PC-3 (cell line): ENCODE measurements around the gene FAF2.

ENCODE experiments used
- EZH2 ChIP-seq: fragments of 300-600 bp; sonication (generic); IDR thresholded peaks from one replicate; pipeline ENCODE4 v1.6.1; 2017; ENCODE audit warnings: antibody characterized with exemption, mild to moderate bottlenecking, low read length; ENCODE audit not compliant: unreplicated experiment
- TF ChIP-seq, protein P1 (sequence below): fragments of 300-600 bp; sonication (generic); conservative IDR thresholded peaks from 2 replicates; pipeline ENCODE4 v1.5.1; 2017; ENCODE audit warnings: antibody characterized with exemption, low read depth, mild to moderate bottlenecking, low read length

DNA sequence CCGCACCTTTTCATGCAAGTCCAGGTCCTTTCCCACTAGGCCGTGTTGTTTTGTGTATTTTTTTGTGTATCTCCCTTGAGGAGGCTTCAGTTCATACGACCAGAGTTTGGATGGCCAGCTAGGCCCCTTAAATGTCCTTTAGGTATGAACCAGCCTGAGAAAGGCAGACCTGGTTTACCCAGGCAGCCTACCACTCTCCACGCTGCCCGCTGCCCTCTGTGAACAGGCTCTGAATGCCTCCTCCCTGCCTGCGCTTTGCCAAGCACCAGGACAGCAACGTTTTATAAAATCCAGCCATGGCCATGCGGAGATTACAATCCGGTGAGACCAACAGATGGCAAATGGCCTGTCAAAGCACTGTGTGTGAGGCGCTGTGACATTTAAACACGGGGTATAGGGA lies 31.2 kb upstream of the FAF2 start:
- TF ChIP-seq, protein P1, sequence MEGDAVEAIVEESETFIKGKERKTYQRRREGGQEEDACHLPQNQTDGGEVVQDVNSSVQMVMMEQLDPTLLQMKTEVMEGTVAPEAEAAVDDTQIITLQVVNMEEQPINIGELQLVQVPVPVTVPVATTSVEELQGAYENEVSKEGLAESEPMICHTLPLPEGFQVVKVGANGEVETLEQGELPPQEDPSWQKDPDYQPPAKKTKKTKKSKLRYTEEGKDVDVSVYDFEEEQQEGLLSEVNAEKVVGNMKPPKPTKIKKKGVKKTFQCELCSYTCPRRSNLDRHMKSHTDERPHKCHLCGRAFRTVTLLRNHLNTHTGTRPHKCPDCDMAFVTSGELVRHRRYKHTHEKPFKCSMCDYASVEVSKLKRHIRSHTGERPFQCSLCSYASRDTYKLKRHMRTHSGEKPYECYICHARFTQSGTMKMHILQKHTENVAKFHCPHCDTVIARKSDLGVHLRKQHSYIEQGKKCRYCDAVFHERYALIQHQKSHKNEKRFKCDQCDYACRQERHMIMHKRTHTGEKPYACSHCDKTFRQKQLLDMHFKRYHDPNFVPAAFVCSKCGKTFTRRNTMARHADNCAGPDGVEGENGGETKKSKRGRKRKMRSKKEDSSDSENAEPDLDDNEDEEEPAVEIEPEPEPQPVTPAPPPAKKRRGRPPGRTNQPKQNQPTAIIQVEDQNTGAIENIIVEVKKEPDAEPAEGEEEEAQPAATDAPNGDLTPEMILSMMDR = no peak
- TF ChIP-seq EZH2 = no peak
